SK-N-SH (cell line): ENCODE data around the gene TK2. TPM values are rescaled to one million over a fixed set of nuclear protein-coding genes. Genes with fewer than 3 reads are reported as not detected.

Experiments used
- CTCF ChIA-PET: fragments of 300-600, 350-600 bp; formaldehyde crosslinking; extraction: SDS; loops from one replicate; lab custom pipeline; 2021; lab: Yijun Ruan, JAX
- POLR2A ChIA-PET: fragments of 350-600 bp; sonication (Branson Sonifier 250); formaldehyde crosslinking; extraction: SDS; loops from one replicate; lab custom pipeline; 2020; ENCODE audit warnings: antibody characterized with exemption, inconsistent platforms; lab: Yijun Ruan, JAX
- DNase-seq: peaks from one replicate; pipeline ENCODE4 v3.0.0; 2012
- H2AFZ ChIP-seq: fragments of 200-600 bp; sonication (generic); 2 replicates; pipeline ENCODE4 v1.8.1; 2016; ENCODE audit warnings: antibody characterized with exemption, mild to moderate bottlenecking, low read depth
- H3F3A ChIP-seq: fragments of 200-600 bp; sonication (generic); replicated peaks from 2 replicates; pipeline ENCODE3; 2016; ENCODE audit warnings: antibody characterized with exemption, mild to moderate bottlenecking; ENCODE audit not compliant: insufficient read depth
- H3K27ac ChIP-seq, 2 experiments: fragments of 200-500 bp in 1 of 2; fragments of 200-600 bp in 1 of 2; sonication (Bioruptor generic) in 1 of 2; sonication (generic), shearing (Covaris generic) in 1 of 2; 2 replicates each; pipeline versions ENCODE4 v1.5.1 to v1.6.1; 2014 to 2016; ENCODE audit warnings: low read depth in 2 of 2, inconsistent platforms in 1 of 2, low read length in 1 of 2, mild to moderate bottlenecking in 1 of 2, mixed read lengths in 1 of 2
- H3K27me3 ChIP-seq: fragments of 200-600 bp; sonication (generic), shearing (Covaris generic); 2 replicates; pipeline ENCODE4 v1.6.1; 2016; ENCODE audit warnings: mixed run types; ENCODE audit not compliant: insufficient read depth
- H3K36me3 ChIP-seq, 2 experiments: fragments of 200-500 bp in 1 of 2; fragments of 200-600 bp in 1 of 2; sonication (Bioruptor generic) in 1 of 2; sonication (generic) in 1 of 2; replicated peaks in 1 of 2; 2 replicates each; pipeline versions ENCODE3 to v1.5.1; 2014 to 2016; ENCODE audit warnings: low read length in 1 of 2, mild to moderate bottlenecking in 1 of 2; ENCODE audit not compliant: insufficient read depth in 2 of 2, control insufficient read depth in 1 of 2
- H3K4me1 ChIP-seq, 2 experiments: fragments of 200-500 bp in 1 of 2; fragments of 200-600 bp in 1 of 2; sonication (Bioruptor generic) in 1 of 2; sonication (generic), shearing (Covaris generic) in 1 of 2; 2 replicates each; pipeline versions ENCODE4 v1.5.1 to v1.6.1; 2014 to 2016; ENCODE audit warnings: low read depth in 1 of 2, low read length in 1 of 2, mixed run types in 1 of 2; ENCODE audit not compliant: insufficient read depth in 2 of 2, control insufficient read depth in 1 of 2
- H3K4me2 ChIP-seq: fragments of 200-600 bp; sonication (generic), shearing (Covaris generic); 2 replicates; pipeline ENCODE4 v1.6.1; 2017; ENCODE audit warnings: mixed run types
- H3K4me3 ChIP-seq, 2 experiments: fragments of 200-500 bp in 1 of 2; fragments of 200-600 bp in 1 of 2; sonication (Bioruptor generic) in 1 of 2; sonication (generic), shearing (Covaris generic) in 1 of 2; 2 replicates each; pipeline versions ENCODE4 v1.5.1 to v1.8.1; 2014 to 2016; ENCODE audit warnings: low read depth in 2 of 2, inconsistent platforms in 1 of 2, low read length in 1 of 2, mild to moderate bottlenecking in 1 of 2, mixed read lengths in 1 of 2, moderate library complexity in 1 of 2
- H3K79me2 ChIP-seq: fragments of 200-600 bp; sonication (generic); 2 replicates; pipeline ENCODE4 v1.8.1; 2017; ENCODE audit warnings: mild to moderate bottlenecking; ENCODE audit not compliant: insufficient read depth
- H3K9ac ChIP-seq: fragments of 200-600 bp; sonication (generic); 2 replicates; pipeline ENCODE4 v1.6.1; 2017; ENCODE audit warnings: mixed run types
- H3K9me2 ChIP-seq: fragments of 200-600 bp; sonication (generic); 2 replicates; pipeline ENCODE4 v1.6.1; 2017; ENCODE audit warnings: mixed run types
- H3K9me3 ChIP-seq: fragments of 200-600 bp; sonication (generic); 2 replicates; pipeline ENCODE4 v1.6.1; 2017; ENCODE audit warnings: mixed run types, mild to moderate bottlenecking, moderate library complexity
- H4K20me1 ChIP-seq: fragments of 200-600 bp; sonication (generic); 2 replicates; pipeline ENCODE4 v1.6.1; 2017; ENCODE audit warnings: mild to moderate bottlenecking, mixed run types; ENCODE audit not compliant: insufficient read depth
- CHD2 ChIP-seq: fragments of 150-350 bp; IDR thresholded peaks from 2 replicates; pipeline ENCODE4 v1.6.1; 2018; ENCODE audit warnings: low read length; ENCODE audit not compliant: partially characterized antibody
- ELF1 ChIP-seq: IDR thresholded peaks from 2 replicates; pipeline ENCODE4 v1.4.0; 2012
- FOXM1 ChIP-seq: IDR thresholded peaks from 2 replicates; pipeline ENCODE4 v1.4.0; 2012; ENCODE audit warnings: low read depth, mild to moderate bottlenecking
- GABPA ChIP-seq: IDR thresholded peaks from 2 replicates; pipeline ENCODE4 v1.4.0; 2012; ENCODE audit warnings: low read depth, mild to moderate bottlenecking
- JUND ChIP-seq: IDR thresholded peaks from 2 replicates; pipeline ENCODE4 v1.4.0; 2012
- MXI1 ChIP-seq: IDR thresholded peaks from 2 replicates; pipeline ENCODE4 v1.6.1; 2012; ENCODE audit warnings: mild to moderate bottlenecking, low read depth, low read length, improper control_type of control experiment
- NFIC ChIP-seq: IDR thresholded peaks from 2 replicates; pipeline ENCODE4 v1.4.0; 2012; ENCODE audit warnings: borderline replicate concordance
- PBX3 ChIP-seq: IDR thresholded peaks from 2 replicates; pipeline ENCODE4; 2012
- POLR2AphosphoS5 ChIP-seq: IDR thresholded peaks from 2 replicates; pipeline ENCODE4 v1.6.1; 2012; ENCODE audit warnings: low read depth, low read length
- RFX5 ChIP-seq: IDR thresholded peaks from 2 replicates; pipeline ENCODE4 v1.6.1; 2012; ENCODE audit warnings: mild to moderate bottlenecking, improper control_type of control experiment, low read length
- USF2 ChIP-seq: fragments of 150-350 bp; IDR thresholded peaks from 2 replicates; pipeline ENCODE4 v1.6.1; 2017; ENCODE audit warnings: antibody characterized with exemption, low read length, low read depth, borderline replicate concordance
- ZBTB33 ChIP-seq: IDR thresholded peaks from 2 replicates; pipeline ENCODE4 v1.4.0; 2012; ENCODE audit warnings: low read depth, borderline replicate concordance
- WGBS: methylation state at CpG from one replicate; pipeline ENCODE4 v1.1.6; 2017; ENCODE audit warnings: low lambda C conversion rate; 5-methylcytosine and 5-hydroxymethylcytosine counted together
- polyA plus RNA-seq, 3 experiments: library from polyadenylated mRNA; depleted of rRNA; stranded (reverse); fragments of >200 nt; gene quantifications; 2 replicates each; pipeline ENCODE4 v1.2.3, GENCODE V29; 2012
- TF ChIP-seq, protein P1 (sequence below): IDR thresholded peaks from 2 replicates; pipeline ENCODE4 v1.4.0; 2012; ENCODE audit warnings: low read depth, borderline replicate concordance
- TF ChIP-seq, protein P2 (sequence below): IDR thresholded peaks from 2 replicates; pipeline ENCODE4 v1.4.0; 2012; ENCODE audit warnings: low read depth
- TF ChIP-seq, protein P3 (sequence below): IDR thresholded peaks from 2 replicates; pipeline ENCODE4 v1.6.1; 2012; ENCODE audit warnings: mild to moderate bottlenecking, low read depth, low read length, moderate library complexity
- TF ChIP-seq, protein P4 (sequence below): fragments of 200-600 bp; sonication (generic); IDR thresholded peaks from 2 replicates; pipeline ENCODE4 v1.6.1; 2017; ENCODE audit warnings: antibody characterized with exemption, mild to moderate bottlenecking, moderate library complexity

The TK2 gene
- polyA plus RNA-seq, 1 of the 3 experiments (the other 2 are of a cell fraction), result 25.2 TPM

GRCh38 chr16:66480265-66481080 lies 69.4 kb downstream of the TK2 start:
- no peak for TF ChIP-seq GABPA
- TF ChIP-seq, protein P1, sequence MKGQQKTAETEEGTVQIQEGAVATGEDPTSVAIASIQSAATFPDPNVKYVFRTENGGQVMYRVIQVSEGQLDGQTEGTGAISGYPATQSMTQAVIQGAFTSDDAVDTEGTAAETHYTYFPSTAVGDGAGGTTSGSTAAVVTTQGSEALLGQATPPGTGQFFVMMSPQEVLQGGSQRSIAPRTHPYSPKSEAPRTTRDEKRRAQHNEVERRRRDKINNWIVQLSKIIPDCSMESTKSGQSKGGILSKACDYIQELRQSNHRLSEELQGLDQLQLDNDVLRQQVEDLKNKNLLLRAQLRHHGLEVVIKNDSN, result no peak
- no peak for TF ChIP-seq NFIC
- no peak for TF ChIP-seq USF2
- no peak for TF ChIP-seq ELF1
- no peak for TF ChIP-seq FOXM1
- no peak for TF ChIP-seq POLR2AphosphoS5
- no peak for TF ChIP-seq JUND
- TF ChIP-seq MXI1, result no peak
- TF ChIP-seq, protein P2, sequence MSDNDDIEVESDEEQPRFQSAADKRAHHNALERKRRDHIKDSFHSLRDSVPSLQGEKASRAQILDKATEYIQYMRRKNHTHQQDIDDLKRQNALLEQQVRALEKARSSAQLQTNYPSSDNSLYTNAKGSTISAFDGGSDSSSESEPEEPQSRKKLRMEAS, result no peak
- no peak for TF ChIP-seq PBX3
- TF ChIP-seq, protein P3, sequence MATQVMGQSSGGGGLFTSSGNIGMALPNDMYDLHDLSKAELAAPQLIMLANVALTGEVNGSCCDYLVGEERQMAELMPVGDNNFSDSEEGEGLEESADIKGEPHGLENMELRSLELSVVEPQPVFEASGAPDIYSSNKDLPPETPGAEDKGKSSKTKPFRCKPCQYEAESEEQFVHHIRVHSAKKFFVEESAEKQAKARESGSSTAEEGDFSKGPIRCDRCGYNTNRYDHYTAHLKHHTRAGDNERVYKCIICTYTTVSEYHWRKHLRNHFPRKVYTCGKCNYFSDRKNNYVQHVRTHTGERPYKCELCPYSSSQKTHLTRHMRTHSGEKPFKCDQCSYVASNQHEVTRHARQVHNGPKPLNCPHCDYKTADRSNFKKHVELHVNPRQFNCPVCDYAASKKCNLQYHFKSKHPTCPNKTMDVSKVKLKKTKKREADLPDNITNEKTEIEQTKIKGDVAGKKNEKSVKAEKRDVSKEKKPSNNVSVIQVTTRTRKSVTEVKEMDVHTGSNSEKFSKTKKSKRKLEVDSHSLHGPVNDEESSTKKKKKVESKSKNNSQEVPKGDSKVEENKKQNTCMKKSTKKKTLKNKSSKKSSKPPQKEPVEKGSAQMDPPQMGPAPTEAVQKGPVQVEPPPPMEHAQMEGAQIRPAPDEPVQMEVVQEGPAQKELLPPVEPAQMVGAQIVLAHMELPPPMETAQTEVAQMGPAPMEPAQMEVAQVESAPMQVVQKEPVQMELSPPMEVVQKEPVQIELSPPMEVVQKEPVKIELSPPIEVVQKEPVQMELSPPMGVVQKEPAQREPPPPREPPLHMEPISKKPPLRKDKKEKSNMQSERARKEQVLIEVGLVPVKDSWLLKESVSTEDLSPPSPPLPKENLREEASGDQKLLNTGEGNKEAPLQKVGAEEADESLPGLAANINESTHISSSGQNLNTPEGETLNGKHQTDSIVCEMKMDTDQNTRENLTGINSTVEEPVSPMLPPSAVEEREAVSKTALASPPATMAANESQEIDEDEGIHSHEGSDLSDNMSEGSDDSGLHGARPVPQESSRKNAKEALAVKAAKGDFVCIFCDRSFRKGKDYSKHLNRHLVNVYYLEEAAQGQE, result no peak
- no peak for TF ChIP-seq CHD2
- TF ChIP-seq, protein P4, sequence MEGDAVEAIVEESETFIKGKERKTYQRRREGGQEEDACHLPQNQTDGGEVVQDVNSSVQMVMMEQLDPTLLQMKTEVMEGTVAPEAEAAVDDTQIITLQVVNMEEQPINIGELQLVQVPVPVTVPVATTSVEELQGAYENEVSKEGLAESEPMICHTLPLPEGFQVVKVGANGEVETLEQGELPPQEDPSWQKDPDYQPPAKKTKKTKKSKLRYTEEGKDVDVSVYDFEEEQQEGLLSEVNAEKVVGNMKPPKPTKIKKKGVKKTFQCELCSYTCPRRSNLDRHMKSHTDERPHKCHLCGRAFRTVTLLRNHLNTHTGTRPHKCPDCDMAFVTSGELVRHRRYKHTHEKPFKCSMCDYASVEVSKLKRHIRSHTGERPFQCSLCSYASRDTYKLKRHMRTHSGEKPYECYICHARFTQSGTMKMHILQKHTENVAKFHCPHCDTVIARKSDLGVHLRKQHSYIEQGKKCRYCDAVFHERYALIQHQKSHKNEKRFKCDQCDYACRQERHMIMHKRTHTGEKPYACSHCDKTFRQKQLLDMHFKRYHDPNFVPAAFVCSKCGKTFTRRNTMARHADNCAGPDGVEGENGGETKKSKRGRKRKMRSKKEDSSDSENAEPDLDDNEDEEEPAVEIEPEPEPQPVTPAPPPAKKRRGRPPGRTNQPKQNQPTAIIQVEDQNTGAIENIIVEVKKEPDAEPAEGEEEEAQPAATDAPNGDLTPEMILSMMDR, result no peak
- TF ChIP-seq RFX5, result no peak
- TF ChIP-seq ZBTB33, result no peak
- no peaks in the 10 kb centered on the region for H3K9me3 ChIP-seq
- ChIA-PET POLR2A (interaction anchor here (1.1 kb wide), 1 partner anchor 73 kb away, joined by 3 read pairs; no protein-coding TSS in a partner anchor), CTCF (interaction anchor here (0.5 to 22.3 kb wide), 2 partner anchors 77 to 304 kb away, joined by 3 to 299 read pairs; no protein-coding TSS in a partner anchor)
- H3K9me2 ChIP-seq, result no peaks in the 10 kb centered on the region
- H3K4me2 ChIP-seq, result no peak overlapping the region
- H2AFZ ChIP-seq, result no peak overlapping the region
- H3K9ac ChIP-seq, result no peak overlapping the region
- peaks cover 0 to 2% of the 10 kb centered on the region in 2 experiments; a peak in 1 of 4 replicates for H3K4me1 ChIP-seq
- no peak overlapping the region for H3K4me3 ChIP-seq
- peaks cover 4% of the 10 kb centered on the region for H3F3A ChIP-seq
- no peaks in the 10 kb centered on the region for H3K36me3 ChIP-seq
- H3K79me2 ChIP-seq, result no peaks in the 10 kb centered on the region
- 82% methylated on average over 7 of the region's 25 CpGs for WGBS
- no peak for DNase-seq
- no peak overlapping the region for H3K27ac ChIP-seq
- H3K27me3 ChIP-seq, result no peaks in the 10 kb centered on the region
- no peaks in the 10 kb centered on the region for H4K20me1 ChIP-seq
